Measurements from ENCODE around the gene LILRA6. TPM values are rescaled to one million over a fixed set of nuclear protein-coding genes. Genes with fewer than 3 reads are reported as not detected.
"Not testable (repeated sequence)": the region's sequence is repeated elsewhere in the genome, so short reads cannot be mapped to it uniquely, and the experiment has no call there.

Gene LILRA6
- total RNA-seq, 2 donors from 2014 or later, result not detected

DNA sequence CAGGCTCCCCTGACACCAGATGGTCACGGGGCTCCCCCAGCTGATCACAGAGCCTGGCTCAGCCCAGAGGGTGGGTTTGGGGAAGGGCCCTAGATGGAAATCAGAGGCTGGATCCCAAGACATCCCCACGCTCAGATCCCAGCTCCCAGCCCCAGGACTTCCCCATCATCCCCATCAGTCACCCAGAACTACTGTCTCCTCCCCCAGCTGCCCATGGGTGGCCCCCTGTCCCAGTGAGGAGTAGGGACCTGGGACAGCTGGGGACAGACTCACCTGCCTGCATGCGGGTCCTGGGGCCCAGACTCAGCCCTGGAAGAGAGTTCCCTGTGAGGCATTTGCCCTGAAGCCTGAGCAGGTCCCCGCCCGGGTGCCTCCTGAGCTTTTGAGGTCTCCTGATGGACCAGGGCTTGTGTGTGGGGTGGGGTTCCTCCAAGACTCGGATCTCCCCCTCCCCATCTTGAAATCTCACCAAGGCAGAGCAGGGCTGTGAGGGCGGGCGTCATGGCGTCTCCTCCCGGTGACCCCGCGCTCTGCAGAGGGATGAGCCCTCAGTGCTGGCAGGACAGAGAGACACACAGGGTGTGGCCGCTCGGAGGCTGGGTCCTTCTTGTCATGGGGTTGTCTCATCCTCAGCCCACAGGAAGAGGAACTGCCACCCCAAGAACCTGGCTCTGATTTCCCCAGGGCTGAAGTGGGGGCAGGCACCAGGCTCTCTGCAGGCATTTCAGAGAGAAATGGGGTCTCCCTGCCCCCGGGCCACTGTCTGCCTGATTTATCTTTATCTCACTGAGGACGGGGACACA is 19.9 kb downstream of the LILRA6 start, which contains the start of gene LILRB3:
Gene LILRB3 (minus strand): TSS at position 534 of the 803 bp plus-strand sequence. CDS start 31 bp downstream, at position 503.
- DNase-seq; H3K4me1 ChIP-seq; H3K4me3 ChIP-seq; H3K36me3 ChIP-seq (replicated peaks in 1 of 2; ENCODE audit: insufficient read depth in 1 of 2, low read depth in 2 of 2); H3K27ac ChIP-seq; H3K9me3 ChIP-seq; H3K27me3 ChIP-seq; intact Hi-C loops (cut with DNase I): not testable (repeated sequence)
- peak; percentile 39 for ATAC-seq
- TF ChIP-seq POLR2A (IDR thresholded peaks at IDR 0.05), result peak in 1 of 3 donors; percentile 29
- 46% methylated on average over 11 to 16 of the region's 16 CpGs for WGBS, 2 donors

DNA sequence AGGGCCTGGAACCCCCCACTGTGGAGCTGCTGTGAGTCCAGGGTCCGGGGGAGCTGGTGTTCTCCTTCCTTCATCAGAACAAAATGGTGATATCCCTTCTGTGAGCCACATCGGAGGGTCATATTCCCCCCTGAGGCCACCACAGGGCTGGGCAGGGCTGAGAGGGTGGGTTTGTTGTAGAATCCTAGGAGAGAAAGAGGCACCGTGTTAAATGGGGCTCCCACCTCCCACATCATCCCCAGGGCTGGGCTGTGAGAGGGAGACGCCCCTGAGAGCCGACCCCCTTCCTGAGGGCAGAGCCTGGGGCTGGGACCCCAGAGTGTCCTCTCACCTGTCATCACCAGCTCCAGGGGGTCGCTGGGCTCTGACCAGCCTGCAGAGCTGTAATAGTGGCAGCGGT is 20.6 kb downstream of the LILRA6 start:
- intact Hi-C loops (cut with DNase I); H3K36me3 ChIP-seq (replicated peaks in 1 of 2; ENCODE audit: insufficient read depth in 1 of 2, low read depth in 2 of 2); ATAC-seq; H3K27me3 ChIP-seq; H3K4me1 ChIP-seq; H3K4me3 ChIP-seq; H3K27ac ChIP-seq; H3K9me3 ChIP-seq; DNase-seq: not testable (repeated sequence)
- WGBS, 2 donors, result 60 to 79% methylated on average over 1 to 6 of the region's 7 CpGs

DNA sequence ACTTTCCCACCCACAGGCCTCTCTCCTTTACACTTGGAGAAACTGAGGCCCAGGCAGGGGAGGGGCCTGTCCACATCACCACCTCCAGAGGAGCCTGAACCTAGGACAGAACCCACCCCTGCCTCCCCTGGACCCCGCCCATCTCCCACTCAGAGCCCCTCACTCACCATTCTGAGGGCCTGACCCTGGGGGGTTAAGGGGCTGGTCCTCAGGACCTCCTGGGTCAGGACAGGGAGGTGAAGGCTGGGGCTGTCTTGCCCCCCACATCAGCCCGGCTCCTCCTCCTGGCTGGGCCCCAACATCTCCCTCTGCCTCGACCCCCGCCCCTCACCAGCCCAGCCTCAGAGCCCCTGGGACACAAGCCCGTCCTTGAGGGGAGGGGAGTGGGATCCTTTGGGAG is 22.9 kb downstream of the LILRA6 start:
- H3K27ac ChIP-seq; H3K4me1 ChIP-seq; H3K36me3 ChIP-seq (replicated peaks in 1 of 2; ENCODE audit: insufficient read depth in 1 of 2, low read depth in 2 of 2); DNase-seq; H3K9me3 ChIP-seq; ATAC-seq; intact Hi-C loops (cut with DNase I); H3K27me3 ChIP-seq; H3K4me3 ChIP-seq: not testable (repeated sequence)
- WGBS, 2 donors, result 71% methylated on average over 5 of the region's 5 CpGs; no CpG with 5 or more reads in 1 of the 2 donors

DNA sequence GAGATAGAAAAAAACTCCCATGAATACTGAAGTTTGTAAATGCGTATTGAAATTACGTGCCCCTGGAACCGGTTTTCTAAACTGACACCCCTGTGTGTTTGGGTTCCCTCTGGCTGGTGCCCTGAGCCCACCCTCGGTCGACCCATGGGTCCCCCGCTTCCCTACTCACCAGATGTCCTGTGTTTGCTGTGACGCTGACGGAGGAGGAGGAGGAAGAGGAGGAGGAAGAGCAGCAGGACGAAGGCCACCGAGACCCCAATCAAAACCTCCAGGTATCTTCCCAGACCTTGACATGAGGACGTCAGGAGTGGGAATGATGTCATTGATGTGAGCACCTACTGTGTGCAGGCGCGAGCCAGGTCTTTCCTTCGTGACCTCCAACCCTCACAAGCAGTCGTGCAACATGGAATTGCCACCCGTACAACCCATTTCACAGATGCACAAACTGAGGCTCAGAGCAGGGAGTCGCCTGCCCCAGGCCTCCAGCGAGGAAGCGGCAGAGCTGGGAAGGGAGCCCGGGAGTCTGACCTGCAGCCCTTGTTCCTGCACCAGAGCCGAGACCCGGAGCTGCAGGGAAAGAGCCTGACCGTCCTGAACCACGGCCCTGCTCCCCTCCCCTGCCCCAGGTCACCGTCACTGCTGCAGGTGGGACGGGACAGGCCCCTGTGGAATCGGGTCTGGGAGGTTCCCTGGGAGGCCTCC is 23.5 kb downstream of the LILRA6 start:
- no peaks in the 10 kb centered on the region for H3K36me3 ChIP-seq (replicated peaks in 1 of 2; ENCODE audit: insufficient read depth in 1 of 2, low read depth in 2 of 2)
- TF ChIP-seq, protein P1, sequence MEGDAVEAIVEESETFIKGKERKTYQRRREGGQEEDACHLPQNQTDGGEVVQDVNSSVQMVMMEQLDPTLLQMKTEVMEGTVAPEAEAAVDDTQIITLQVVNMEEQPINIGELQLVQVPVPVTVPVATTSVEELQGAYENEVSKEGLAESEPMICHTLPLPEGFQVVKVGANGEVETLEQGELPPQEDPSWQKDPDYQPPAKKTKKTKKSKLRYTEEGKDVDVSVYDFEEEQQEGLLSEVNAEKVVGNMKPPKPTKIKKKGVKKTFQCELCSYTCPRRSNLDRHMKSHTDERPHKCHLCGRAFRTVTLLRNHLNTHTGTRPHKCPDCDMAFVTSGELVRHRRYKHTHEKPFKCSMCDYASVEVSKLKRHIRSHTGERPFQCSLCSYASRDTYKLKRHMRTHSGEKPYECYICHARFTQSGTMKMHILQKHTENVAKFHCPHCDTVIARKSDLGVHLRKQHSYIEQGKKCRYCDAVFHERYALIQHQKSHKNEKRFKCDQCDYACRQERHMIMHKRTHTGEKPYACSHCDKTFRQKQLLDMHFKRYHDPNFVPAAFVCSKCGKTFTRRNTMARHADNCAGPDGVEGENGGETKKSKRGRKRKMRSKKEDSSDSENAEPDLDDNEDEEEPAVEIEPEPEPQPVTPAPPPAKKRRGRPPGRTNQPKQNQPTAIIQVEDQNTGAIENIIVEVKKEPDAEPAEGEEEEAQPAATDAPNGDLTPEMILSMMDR (IDR thresholded peaks at IDR 0.05), result no peak
- TF ChIP-seq POLR2A (IDR thresholded peaks at IDR 0.05), result no peak

DNA sequence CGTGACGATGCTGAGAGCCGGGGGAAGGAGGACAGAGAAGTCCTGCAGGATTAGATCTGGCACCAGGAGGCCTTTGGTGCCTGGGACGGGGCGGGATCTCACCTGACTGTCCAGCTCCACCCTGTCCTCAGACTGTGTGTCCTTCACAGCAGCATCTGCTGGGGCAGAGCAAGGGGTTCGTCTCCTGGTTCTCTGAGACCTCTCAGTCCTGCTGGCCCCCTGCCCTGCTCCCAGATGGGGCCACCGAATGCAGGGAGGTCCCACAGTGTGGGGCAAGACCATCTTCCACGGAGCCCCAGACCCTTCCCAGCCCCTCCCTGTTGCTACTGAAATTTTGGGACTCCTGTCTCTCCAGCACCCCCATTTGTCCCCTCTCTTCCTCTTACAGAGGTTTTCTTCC is 24.3 kb downstream of the LILRA6 start:
- DNase-seq (no peak), ATAC-seq (no peak)
- Histone ChIP-seq H3K4me3 (no peak overlapping the region), H3K36me3 (replicated peaks in 1 of 2; ENCODE audit: insufficient read depth in 1 of 2, low read depth in 2 of 2) (no peaks in the 10 kb centered on the region), H3K4me1 (no peaks in the 10 kb centered on the region), H3K27ac (no peak overlapping the region), H3K27me3 (no peaks in the 10 kb centered on the region), H3K9me3 (no peaks in the 10 kb centered on the region)
- TF ChIP-seq POLR2A (IDR thresholded peaks at IDR 0.05), result no peak
- TF ChIP-seq, protein P1 (IDR thresholded peaks at IDR 0.05), result no peak
- 71 to 78% methylated on average over 3 to 8 of the region's 8 CpGs for WGBS, 2 donors
- intact Hi-C loops (cut with DNase I), result no loop called here

More for the DNA sequence above, 23.5 kb downstream of the LILRA6 start:
- 77 to 80% methylated on average over 16 to 25 of the region's 27 CpGs for WGBS, 2 donors
- DNase-seq, result no peak
- peaks cover 0 to 4% of the 10 kb centered on the region in 2 donors for H3K27me3 ChIP-seq
- H3K9me3 ChIP-seq, result no peaks in the 10 kb centered on the region
- no peak overlapping the region for H3K4me3 ChIP-seq
- intact Hi-C loops (cut with DNase I), result no loop called here
- no peaks in the 10 kb centered on the region for H3K4me1 ChIP-seq
- ATAC-seq, result no peak
- no peak overlapping the region for H3K27ac ChIP-seq

DNA sequence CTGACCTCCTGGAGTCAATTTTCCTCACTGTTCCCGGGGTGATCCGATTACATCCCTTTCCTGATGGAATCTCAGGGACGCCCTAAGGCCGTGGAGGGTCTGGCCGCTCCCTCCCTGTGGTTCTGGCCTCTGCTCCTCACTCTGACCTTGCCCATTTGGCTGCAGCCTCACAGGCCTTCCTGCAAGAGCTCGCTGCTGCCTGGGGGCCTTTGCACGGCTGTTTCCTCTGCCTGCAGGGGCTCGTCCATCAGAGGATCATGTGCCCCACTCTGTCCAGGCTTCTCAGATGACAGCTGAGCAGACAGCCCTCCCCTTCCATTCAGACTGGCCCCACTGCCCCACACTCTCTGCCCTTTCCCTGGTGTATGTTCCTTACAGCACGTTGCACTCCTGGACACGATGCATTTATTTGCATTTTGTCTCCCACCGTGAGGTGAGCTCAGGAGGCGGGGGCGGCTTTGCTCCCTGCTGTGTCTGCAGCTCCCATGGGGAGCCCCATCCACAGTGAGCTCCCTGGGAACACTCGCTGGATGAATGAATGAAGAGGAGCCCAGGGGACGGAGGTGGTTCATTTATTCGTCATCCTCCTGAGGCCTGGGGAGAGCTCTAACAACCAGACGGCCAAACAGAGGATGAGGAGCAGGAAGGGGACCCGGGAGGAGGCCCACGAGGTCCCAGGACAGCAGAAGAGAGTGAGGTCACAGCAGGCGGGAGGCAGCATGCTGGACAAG is 24.9 kb downstream of the LILRA6 start:
- DNase-seq; H3K36me3 ChIP-seq (replicated peaks in 1 of 2; ENCODE audit: insufficient read depth in 1 of 2, low read depth in 2 of 2); intact Hi-C loops (cut with DNase I); H3K4me3 ChIP-seq; ATAC-seq; H3K27me3 ChIP-seq; H3K27ac ChIP-seq; H3K4me1 ChIP-seq; H3K9me3 ChIP-seq: not testable (repeated sequence)
- 59 to 61% methylated on average over 13 to 15 of the region's 20 CpGs for WGBS, 2 donors

All from body of pancreas (tissue), 4 donors.